Measurements from ENCODE around the gene NR6A1. TPM values are rescaled to one million over a fixed set of nuclear protein-coding genes. Genes with fewer than 3 reads are reported as not detected.

Gene NR6A1
- total and polyA plus RNA-seq, 2 of the 8 experiments (the other 6 are each of a cell fraction or from before 2014, with no cell fraction given) = 93.2 to 237 TPM

- Histone ChIP-seq H3K9me3 (ENCODE audit: insufficient read depth in 2 of 2, low read depth in 1 of 2, low read length in 1 of 2) (no peaks in the 10 kb centered on the region), H3K4ac (replicated peaks; ENCODE audit: insufficient read length, low read depth, low read length) (no peak overlapping the region), H3K23ac (ENCODE audit: insufficient read length) (no peak overlapping the region), H3K56ac (replicated peaks; ENCODE audit: insufficient read length, low read depth, low read length) (no peak overlapping the region), H3K27ac (ENCODE audit: low read depth, low read length) (no peak overlapping the region), H2AFZ (ENCODE audit: low read length) (no peak overlapping the region), H2AK5ac (ENCODE audit: low read depth, low read length) (no peak overlapping the region), H3K27me3 (replicated peaks in 1 of 4; ENCODE audit: control insufficient read depth in 3 of 4, extremely low read depth in 1 of 4, insufficient read depth in 3 of 4, low read length in 3 of 4) (no peaks in the 10 kb centered on the region), H3K18ac (ENCODE audit: extremely low read depth, low read length) (no peak overlapping the region), H3K79me1 (ENCODE audit: low read depth, low read length) (peaks cover 2% of the 10 kb centered on the region; the same call in 1 of the 2 replicates), H2BK120ac (replicated peaks; ENCODE audit: low read depth, low read length) (no peak overlapping the region), H2BK20ac (ENCODE audit: low read length) (no peak overlapping the region), H4K20me1 (replicated peaks in 1 of 2; ENCODE audit: control insufficient read depth in 1 of 2, insufficient read depth in 2 of 2, low read length in 2 of 2) (peaks cover 0 to 2% of the 10 kb centered on the region in 2 experiments), H3K14ac (ENCODE audit: insufficient read length) (no peak overlapping the region), H3K79me2 (ENCODE audit: control insufficient read depth in 1 of 2, insufficient read depth in 2 of 2, low read length in 2 of 2) (peaks cover 2 to 14% of the 10 kb centered on the region in 2 experiments; a peak in 1 of 4 replicates), H4K8ac (ENCODE audit: extremely low read depth, insufficient read depth, low read length) (no peak overlapping the region), H3K4me1 (replicated peaks in 1 of 4; ENCODE audit: control insufficient read depth in 3 of 4, insufficient read depth in 4 of 4, low read length in 3 of 4) (peaks cover 3 to 8% (median 5%) of the 10 kb centered on the region in 4 experiments; a peak in 5 of 7 replicates), H2BK5ac (ENCODE audit: low read depth, low read length) (no peak overlapping the region), H2BK12ac (ENCODE audit: low read depth, low read length) (no peak overlapping the region), H3K9ac (replicated peaks in 1 of 4; ENCODE audit: extremely low read depth in 1 of 4, low read depth in 3 of 4, low read length in 3 of 4) (no peak overlapping the region), H3K4me3 (ENCODE audit: extremely low read depth in 1 of 4, insufficient read depth in 2 of 4, low read depth in 3 of 4, low read length in 4 of 4) (no peak overlapping the region), H3K36me3 (ENCODE audit: control insufficient read depth in 2 of 4, insufficient read depth in 4 of 4, low read length in 3 of 4) (peaks cover 0 to 6% (median 2%) of the 10 kb centered on the region in 4 experiments; a peak in 1 of 8 replicates), H4K91ac (replicated peaks; ENCODE audit: insufficient read length, low read length) (no peak overlapping the region), H2BK15ac (ENCODE audit: low read length) (no peak overlapping the region), H3K4me2 (ENCODE audit: insufficient read depth in 1 of 2, low read depth in 2 of 2, low read length in 2 of 2) (no peak overlapping the region), H3K23me2 (ENCODE audit: low read depth, low read length) (no peaks in the 10 kb centered on the region), H4K5ac (ENCODE audit: insufficient read length, low read depth, low read length) (no peak overlapping the region)
- DNase-seq (ENCODE audit: low read depth in 1 of 2, low spot score in 2 of 2) = no peak
- CTCF ChIA-PET (ENCODE audit: partially characterized antibody) = interaction anchor here (1.0 to 10.3 kb wide), 6 partner anchors 26 to 161 kb away, joined by 3 to 128 read pairs (median 28); no protein-coding TSS in a partner anchor
- WGBS, 2 experiments (ENCODE audit: extremely low coverage in 1 of 2, insufficient coverage in 1 of 2, insufficient read length in 1 of 2, insufficient replicate concordance in 2 of 2, low coverage in 1 of 2, low lambda C conversion rate in 2 of 2, missing lambda C conversion rate in 1 of 2) = 89% methylated on average over 2 of the region's 2 CpGs; no CpG with 5 or more reads in 1 of the 2 experiments
- no peak for FAIRE-seq
- POLR2A ChIA-PET (ENCODE audit: partially characterized antibody) = no interaction called here
- no peak for TF ChIP-seq YY1 (IDR thresholded peaks at IDR 0.05; ENCODE audit: low read depth, low read length)
- no peak for TF ChIP-seq SAP30 (IDR thresholded peaks at IDR 0.05; ENCODE audit: insufficient read depth, insufficient replicate concordance, low read length)
- no peak for TF ChIP-seq HDAC6 (IDR thresholded peaks at IDR 0.05; ENCODE audit: low read depth, low read length)
- no peak for TF ChIP-seq TAF7 (optimal IDR thresholded peaks at IDR 0.05; ENCODE audit: borderline replicate concordance, low read depth, low read length)
- no peak for TF ChIP-seq POU5F1 (IDR thresholded peaks at IDR 0.05; ENCODE audit: low read depth, low read length)
- TF ChIP-seq BRCA1 (IDR thresholded peaks at IDR 0.05; ENCODE audit: low read depth, low read length) = no peak
- no peak for TF ChIP-seq KDM4A (IDR thresholded peaks at IDR 0.05; ENCODE audit: low read depth, low read length, severe bottlenecking)
- TF ChIP-seq CEBPB (IDR thresholded peaks at IDR 0.05; ENCODE audit: low read depth, low read length) = no peak
- no peak for TF ChIP-seq ASH2L (IDR thresholded peaks at IDR 0.05; ENCODE audit: low read length)
- TF ChIP-seq CHD2 (IDR thresholded peaks at IDR 0.05; ENCODE audit: low read length) = no peak
- TF ChIP-seq KDM5A (IDR thresholded peaks at IDR 0.05; ENCODE audit: low read length) = no peak
- TF ChIP-seq E2F6 (IDR thresholded peaks at IDR 0.05) = no peak
- TF ChIP-seq JUN (IDR thresholded peaks at IDR 0.05; ENCODE audit: low read depth, low read length) = no peak
- TF ChIP-seq CBX8 (IDR thresholded peaks at IDR 0.05; ENCODE audit: borderline replicate concordance, low read depth, low read length) = no peak
Observed at GRCh38 chr9:124550072-124550471, 221.0 kb downstream of the NR6A1 start.

All from H1 (cell line).